IMR-90 (cell line): Measurements from ENCODE around the gene ZEB2. TPM values are rescaled to one million over a fixed set of nuclear protein-coding genes. Genes with fewer than 3 reads are reported as not detected.

Experiments
- ATAC-seq: fragments of 200-7000 bp; cut with Tn5 transposase; 2 replicates; pipeline ENCODE4 v1.9.1; 2020; ENCODE audit warnings: low read depth, mild to moderate bottlenecking, moderate library complexity
- BruUV-seq: library from RNA; stranded (reverse); fragments of 400-500 nt; replicated peaks from 2 replicates; lab custom pipeline; 2021; lab: Mats Ljungman, UMichigan
- CTCF ChIA-PET: fragments of 300-600 bp; formaldehyde crosslinking; extraction: SDS; loops from one replicate; lab custom pipeline; 2021; ENCODE audit warnings: antibody characterized with exemption; lab: Yijun Ruan, JAX
- POLR2A ChIA-PET: fragments of 300-600 bp; sonication (Branson Sonifier 250); formaldehyde crosslinking; loops from one replicate; lab custom pipeline; 2022; ENCODE audit warnings: antibody characterized with exemption; ENCODE audit not compliant: unreplicated experiment; lab: Charles Lee
- DNase-seq: peaks from one replicate; pipeline ENCODE4 v3.0.0; 2013
- H2AFZ ChIP-seq: replicated peaks from 2 replicates; pipeline ENCODE3; 2013; ENCODE audit warnings: low read length, mild to moderate bottlenecking; ENCODE audit not compliant: poor library complexity
- H2AK5ac ChIP-seq: 2 replicates; pipeline ENCODE4 v1.6.1; 2013; ENCODE audit warnings: low read depth, low read length, inconsistent platforms
- H2AK9ac ChIP-seq: replicated peaks from 2 replicates; pipeline ENCODE3; 2013; ENCODE audit warnings: mild to moderate bottlenecking, low read depth, low read length, moderate library complexity; ENCODE audit not compliant: poor library complexity
- H2BK120ac ChIP-seq: 2 replicates; pipeline ENCODE4 v1.6.1; 2013; ENCODE audit warnings: low read depth, low read length, inconsistent platforms
- H2BK15ac ChIP-seq: 3 replicates; pipeline ENCODE4 v1.6.1; 2013; ENCODE audit warnings: low read depth, low read length, inconsistent platforms
- H2BK20ac ChIP-seq: 2 replicates; pipeline ENCODE4 v1.6.1; 2013; ENCODE audit warnings: low read depth, mild to moderate bottlenecking, inconsistent platforms, low read length, moderate library complexity
- H2BK5ac ChIP-seq: 2 replicates; pipeline ENCODE4 v1.6.1; 2013; ENCODE audit warnings: mild to moderate bottlenecking, low read depth, low read length, inconsistent platforms; ENCODE audit not compliant: poor library complexity, severe bottlenecking
- H3K14ac ChIP-seq: replicated peaks from 2 replicates; pipeline ENCODE4 v1.6.1; 2013; ENCODE audit warnings: low read depth, low read length, inconsistent platforms
- H3K18ac ChIP-seq: 2 replicates; pipeline ENCODE4 v1.6.1; 2013; ENCODE audit warnings: low read depth, low read length, control low read depth
- H3K23ac ChIP-seq: 2 replicates; pipeline ENCODE4 v1.6.1; 2013; ENCODE audit warnings: low read depth, low read length, inconsistent platforms
- H3K27ac ChIP-seq: 2 replicates; pipeline ENCODE4 v1.5.1; 2013; ENCODE audit warnings: mild to moderate bottlenecking, control low read depth, low read length; ENCODE audit not compliant: insufficient read depth
- H3K27me3 ChIP-seq: 2 replicates; pipeline ENCODE4 v1.6.1; 2013; ENCODE audit warnings: low read length; ENCODE audit not compliant: control insufficient read depth, insufficient read depth
- H3K36me3 ChIP-seq: 2 replicates; pipeline ENCODE4 v1.6.1; 2013; ENCODE audit warnings: low read length, mixed read lengths; ENCODE audit not compliant: control insufficient read depth, insufficient read depth
- H3K4ac ChIP-seq: 2 replicates; pipeline ENCODE4 v1.6.1; 2013; ENCODE audit warnings: low read depth, low read length, inconsistent platforms
- H3K4me1 ChIP-seq: 2 replicates; pipeline ENCODE4 v1.6.1; 2013; ENCODE audit warnings: low read length, mixed read lengths; ENCODE audit not compliant: control insufficient read depth, insufficient read depth
- H3K4me2 ChIP-seq: 2 replicates; pipeline ENCODE4 v1.6.1; 2013; ENCODE audit warnings: low read depth, mild to moderate bottlenecking, control low read depth, low read length, moderate library complexity
- H3K4me3 ChIP-seq: 2 replicates; pipeline ENCODE4 v1.5.1; 2013; ENCODE audit warnings: low read depth, mild to moderate bottlenecking, control low read depth, low read length, moderate library complexity; ENCODE audit not compliant: insufficient read depth
- H3K56ac ChIP-seq: 2 replicates; pipeline ENCODE4 v1.6.1; 2013; ENCODE audit warnings: low read length, inconsistent platforms; ENCODE audit not compliant: insufficient read depth; ENCODE audit errors: extremely low read depth
- H3K79me1 ChIP-seq, 2 experiments: 2 replicates each; pipeline ENCODE4 v1.6.1; 2013; ENCODE audit warnings: low read length in 2 of 2, inconsistent platforms in 1 of 2, low read depth in 1 of 2
- H3K9ac ChIP-seq: 2 replicates; pipeline ENCODE4 v1.6.1; 2013; ENCODE audit warnings: low read depth, low read length, control low read depth
- H3K9me1 ChIP-seq: 2 replicates; pipeline ENCODE4 v1.6.1; 2013; ENCODE audit warnings: low read length, inconsistent platforms; ENCODE audit not compliant: insufficient read depth
- H3K9me3 ChIP-seq: 2 replicates; pipeline ENCODE4 v1.6.1; 2013; ENCODE audit warnings: low read length; ENCODE audit not compliant: control insufficient read depth, insufficient read depth
- H4K20me1 ChIP-seq: 2 replicates; pipeline ENCODE4 v1.6.1; 2013; ENCODE audit warnings: low read length, inconsistent platforms; ENCODE audit not compliant: insufficient read depth
- H4K5ac ChIP-seq: 2 replicates; pipeline ENCODE4 v1.6.1; 2013; ENCODE audit warnings: mild to moderate bottlenecking, low read depth, low read length, control low read depth
- H4K8ac ChIP-seq, 2 experiments: 2 replicates each; pipeline ENCODE4 v1.6.1; 2013; ENCODE audit warnings: low read depth in 2 of 2, low read length in 2 of 2, control low read depth in 1 of 2, inconsistent platforms in 1 of 2
- H4K91ac ChIP-seq: 2 replicates; pipeline ENCODE4 v1.6.1; 2013; ENCODE audit warnings: low read depth, low read length, inconsistent platforms; ENCODE audit not compliant: insufficient read depth
- BHLHE40 ChIP-seq: fragments of 150-350 bp; IDR thresholded peaks from 2 replicates; pipeline ENCODE4 v1.6.1; 2016; ENCODE audit warnings: mild to moderate bottlenecking, low read depth, low read length
- CEBPB ChIP-seq: IDR thresholded peaks from 2 replicates; pipeline ENCODE4 v1.6.1; 2012; ENCODE audit warnings: low read depth, low read length, improper control_type of control experiment
- CHD1 ChIP-seq: IDR thresholded peaks from 2 replicates; pipeline ENCODE4 v1.6.1; 2012; ENCODE audit warnings: low read depth, low read length, improper control_type of control experiment
- CTCF ChIP-seq: conservative IDR thresholded peaks from 2 replicates; pipeline ENCODE4 v1.5.1; 2012; ENCODE audit warnings: mild to moderate bottlenecking, low read depth, low read length, improper control_type of control experiment
- ELK1 ChIP-seq: fragments of 150-350 bp; IDR thresholded peaks from 2 replicates; pipeline ENCODE4 v1.6.1; 2016; ENCODE audit warnings: low read depth, mild to moderate bottlenecking, low read length, moderate library complexity, borderline replicate concordance
- FOS ChIP-seq: fragments of 150-350 bp; IDR thresholded peaks from 2 replicates; pipeline ENCODE4 v1.6.1; 2016; ENCODE audit warnings: low read depth, low read length
- MAFK ChIP-seq: IDR thresholded peaks from 2 replicates; pipeline ENCODE4 v1.6.1; 2012; ENCODE audit warnings: low read depth, low read length, improper control_type of control experiment
- MAZ ChIP-seq: IDR thresholded peaks from 2 replicates; pipeline ENCODE4 v1.6.1; 2012; ENCODE audit warnings: low read depth, mild to moderate bottlenecking, low read length, improper control_type of control experiment, moderate library complexity, borderline replicate concordance
- MXI1 ChIP-seq: IDR thresholded peaks from 2 replicates; pipeline ENCODE4 v1.6.1; 2012; ENCODE audit warnings: low read depth, mild to moderate bottlenecking, low read length, moderate library complexity, borderline replicate concordance
- NFE2L2 ChIP-seq: fragments of 150-350 bp; IDR thresholded peaks from 2 replicates; pipeline ENCODE4 v1.6.1; 2016; ENCODE audit warnings: low read depth, mild to moderate bottlenecking, low read length
- POLR2A ChIP-seq: IDR thresholded peaks from 2 replicates; pipeline ENCODE4 v1.6.1; 2012; ENCODE audit warnings: mild to moderate bottlenecking, low read depth, low read length
- RAD21 ChIP-seq: IDR thresholded peaks from 2 replicates; pipeline ENCODE4 v1.6.1; 2012; ENCODE audit warnings: low read length, improper control_type of control experiment
- RCOR1 ChIP-seq: IDR thresholded peaks from 2 replicates; pipeline ENCODE4 v1.6.1; 2012; ENCODE audit warnings: mild to moderate bottlenecking, low read length, improper control_type of control experiment; ENCODE audit not compliant: insufficient replicate concordance
- RFX5 ChIP-seq: IDR thresholded peaks from 2 replicates; pipeline ENCODE4 v1.8.0; 2012; ENCODE audit warnings: low read depth, mild to moderate bottlenecking, low read length, moderate library complexity
- SMC3 ChIP-seq: fragments of 150-350 bp; IDR thresholded peaks from 2 replicates; pipeline ENCODE4 v1.6.1; 2016; ENCODE audit warnings: low read depth, mild to moderate bottlenecking, antibody characterized with exemption, low read length, moderate library complexity
- USF2 ChIP-seq: fragments of 150-350 bp; IDR thresholded peaks from 2 replicates; pipeline ENCODE4 v1.6.1; 2017; ENCODE audit warnings: mild to moderate bottlenecking, antibody characterized with exemption, low read length, low read depth
- WGBS, 2 experiments: methylation state at CpG; one replicate each; pipeline versions ENCODE4 v1.1.5 to v1.1.7; 2013; ENCODE audit warnings: missing lambda C conversion rate in 2 of 2; ENCODE audit not compliant: insufficient read length in 1 of 2; ENCODE audit errors: extremely low coverage in 2 of 2; 5-methylcytosine and 5-hydroxymethylcytosine counted together
- dilution Hi-C: fragments of 300-500 bp; cut with HindIII; formaldehyde crosslinking; loops from one replicate; pipeline ENCODE4 v1.14.3; 2018; ENCODE audit warnings: low sequenced_read_pairs; ENCODE audit not compliant: unreplicated experiment
- in situ Hi-C: fragments of 300-500 bp; cut with MboI; formaldehyde crosslinking; loops from 3 replicates; pipeline ENCODE4 v1.14.3; 2019; ENCODE audit warnings: low sequenced_read_pairs, inconsistent platforms, mixed read lengths
- intact Hi-C: fragments of 100-400 bp; cut with micrococcal nuclease; formaldehyde crosslinking; loops from 2 replicates; pipeline ENCODE4 v1.10.0; 2022
- polyA plus RNA-seq, 3 experiments: library from polyadenylated mRNA; depleted of rRNA; stranded (reverse); fragments of >200 nt; gene quantifications; 2 replicates each; pipeline ENCODE4 v1.2.3, GENCODE V29; 2012; ENCODE audit warnings: low replicate concordance in 1 of 3
- total RNA-seq: library from RNA; depleted of rRNA; stranded (reverse); fragments of >200 nt; gene quantifications from 2 replicates; pipeline ENCODE4 v1.2.3, GENCODE V29; 2012

The ZEB2 gene
- total and polyA plus RNA-seq, 2 of the 4 experiments (the other 2 are of a cell fraction) = 22.4 to 50.9 TPM

GRCh38 chr2:144550084-144550483 is 30.2 kb upstream of the ZEB2 start:
- H2BK15ac ChIP-seq = 0 out of 3 replicates have a peak overlapping the region, but pooled peaks have one; percentile 24
- H3K56ac ChIP-seq = no peak overlapping the region
- no peaks in the 10 kb centered on the region for H3K27me3 ChIP-seq
- in situ Hi-C loops = no loop called here
- H3K23ac ChIP-seq = no peak overlapping the region
- no peak overlapping the region for H4K5ac ChIP-seq
- ATAC-seq = no peak
- H3K9me3 ChIP-seq = no peaks in the 10 kb centered on the region
- H3K14ac ChIP-seq = no peak overlapping the region
- no peak overlapping the region for H3K4me2 ChIP-seq
- H2AK9ac ChIP-seq = no peak overlapping the region
- H3K9ac ChIP-seq = no peak overlapping the region
- intact Hi-C loops = no loop called here
- H3K4me1 ChIP-seq = peaks cover 10% of the 10 kb centered on the region
- H2BK20ac ChIP-seq = no peak overlapping the region
- no peak overlapping the region for H3K18ac ChIP-seq
- H3K9me1 ChIP-seq = peaks cover 6% of the 10 kb centered on the region; the same call in 1 of the 2 replicates
- no peak for DNase-seq
- no peaks in the 10 kb centered on the region for H3K36me3 ChIP-seq
- no peak overlapping the region for H4K8ac ChIP-seq
- H2BK5ac ChIP-seq = no peak overlapping the region
- H3K4me3 ChIP-seq = no peak overlapping the region
- no peak overlapping the region for H2BK120ac ChIP-seq
- no peak overlapping the region; the same call in 1 of the 2 replicates for H2AK5ac ChIP-seq
- no peaks in the 10 kb centered on the region for H4K20me1 ChIP-seq
- ChIA-PET POLR2A (no interaction called here), CTCF (interaction anchor here (0.6 kb wide), 1 partner anchor 380 kb away, joined by 5 read pairs; no protein-coding TSS in a partner anchor)
- H4K91ac ChIP-seq = no peak overlapping the region
- no peak overlapping the region for H3K27ac ChIP-seq
- dilution Hi-C loops = no loop called here
- WGBS, 2 experiments = no CpG with 5 or more reads among the region's 6 CpGs
- H3K4ac ChIP-seq = no peak overlapping the region
- no TSS peak for BruUV-seq
- TF ChIP-seq NFE2L2 (no peak), CTCF (no peak), RCOR1 (no peak), ELK1 (no peak), SMC3 (no peak), USF2 (no peak), MAZ (no peak), MAFK (no peak), RAD21 (no peak), BHLHE40 (no peak), RFX5 (no peak), CHD1 (no peak), POLR2A (no peak), CEBPB (no peak), FOS (no peak), MXI1 (no peak)
- no peaks in the 10 kb centered on the region for H3K79me1 ChIP-seq
- H2AFZ ChIP-seq = no peak overlapping the region
